ENCODE measurements around the gene C4BPA. TPM values are rescaled to one million over a fixed set of nuclear protein-coding genes. Genes with fewer than 3 reads are reported as not detected.

The C4BPA gene
- polyA plus RNA-seq, 1 of the 3 experiments (the other 2 are of a cell fraction), result not detected

DNA sequence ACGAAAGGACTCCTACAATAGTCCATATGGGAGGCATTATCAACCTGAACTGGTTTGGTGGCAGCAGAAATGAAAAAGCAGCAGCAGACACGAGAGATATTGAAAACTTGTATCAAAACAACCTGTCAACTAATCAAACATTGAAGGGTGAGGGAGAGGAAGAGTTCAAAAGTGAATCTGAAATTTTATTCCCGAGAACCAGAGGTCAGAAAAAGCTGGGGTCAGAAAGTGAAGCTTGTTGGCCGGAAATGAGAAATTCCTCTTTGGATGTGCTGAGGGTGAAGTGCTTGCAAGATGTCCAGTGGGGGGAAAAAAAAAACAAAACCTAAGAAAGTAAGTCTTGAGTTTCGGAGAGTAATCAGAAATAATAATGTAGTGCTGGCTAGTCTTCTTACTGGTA, 1.9 kb upstream of the C4BPA start:
- no peak overlapping the region for H2AFZ ChIP-seq (ENCODE audit: low read depth)
- no peak for TF ChIP-seq GABPA (IDR thresholded peaks at IDR 0.05; ENCODE audit: low read depth)
- TF ChIP-seq POLR2AphosphoS5 (IDR thresholded peaks at IDR 0.05; ENCODE audit: low read depth, low read length), result no peak
- TF ChIP-seq FOXM1 (IDR thresholded peaks at IDR 0.05; ENCODE audit: low read depth), result no peak
- TF ChIP-seq TAF1 (IDR thresholded peaks at IDR 0.05; ENCODE audit: borderline replicate concordance, low read depth, low read length), result no peak
- no peak for TF ChIP-seq JUND (IDR thresholded peaks at IDR 0.05)
- no peak for TF ChIP-seq RFX5 (IDR thresholded peaks at IDR 0.05; ENCODE audit: low read length)
- no peak for TF ChIP-seq TEAD4 (IDR thresholded peaks at IDR 0.05; ENCODE audit: borderline replicate concordance, insufficient read depth)
- TF ChIP-seq, protein P1, sequence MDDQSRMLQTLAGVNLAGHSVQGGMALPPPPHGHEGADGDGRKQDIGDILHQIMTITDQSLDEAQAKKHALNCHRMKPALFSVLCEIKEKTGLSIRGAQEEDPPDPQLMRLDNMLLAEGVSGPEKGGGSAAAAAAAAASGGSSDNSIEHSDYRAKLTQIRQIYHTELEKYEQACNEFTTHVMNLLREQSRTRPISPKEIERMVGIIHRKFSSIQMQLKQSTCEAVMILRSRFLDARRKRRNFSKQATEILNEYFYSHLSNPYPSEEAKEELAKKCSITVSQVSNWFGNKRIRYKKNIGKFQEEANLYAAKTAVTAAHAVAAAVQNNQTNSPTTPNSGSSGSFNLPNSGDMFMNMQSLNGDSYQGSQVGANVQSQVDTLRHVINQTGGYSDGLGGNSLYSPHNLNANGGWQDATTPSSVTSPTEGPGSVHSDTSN (IDR thresholded peaks at IDR 0.05), result no peak
- no peak for TF ChIP-seq IRF3 (IDR thresholded peaks at IDR 0.05; ENCODE audit: low read depth, low read length)
- no peak for TF ChIP-seq SMC3 (IDR thresholded peaks at IDR 0.05; ENCODE audit: low read depth, low read length)
- no peak for TF ChIP-seq MEF2A (IDR thresholded peaks at IDR 0.05; ENCODE audit: borderline replicate concordance, low read depth)
- TF ChIP-seq, protein P2, sequence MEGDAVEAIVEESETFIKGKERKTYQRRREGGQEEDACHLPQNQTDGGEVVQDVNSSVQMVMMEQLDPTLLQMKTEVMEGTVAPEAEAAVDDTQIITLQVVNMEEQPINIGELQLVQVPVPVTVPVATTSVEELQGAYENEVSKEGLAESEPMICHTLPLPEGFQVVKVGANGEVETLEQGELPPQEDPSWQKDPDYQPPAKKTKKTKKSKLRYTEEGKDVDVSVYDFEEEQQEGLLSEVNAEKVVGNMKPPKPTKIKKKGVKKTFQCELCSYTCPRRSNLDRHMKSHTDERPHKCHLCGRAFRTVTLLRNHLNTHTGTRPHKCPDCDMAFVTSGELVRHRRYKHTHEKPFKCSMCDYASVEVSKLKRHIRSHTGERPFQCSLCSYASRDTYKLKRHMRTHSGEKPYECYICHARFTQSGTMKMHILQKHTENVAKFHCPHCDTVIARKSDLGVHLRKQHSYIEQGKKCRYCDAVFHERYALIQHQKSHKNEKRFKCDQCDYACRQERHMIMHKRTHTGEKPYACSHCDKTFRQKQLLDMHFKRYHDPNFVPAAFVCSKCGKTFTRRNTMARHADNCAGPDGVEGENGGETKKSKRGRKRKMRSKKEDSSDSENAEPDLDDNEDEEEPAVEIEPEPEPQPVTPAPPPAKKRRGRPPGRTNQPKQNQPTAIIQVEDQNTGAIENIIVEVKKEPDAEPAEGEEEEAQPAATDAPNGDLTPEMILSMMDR (IDR thresholded peaks at IDR 0.05), result no peak
- H3K27ac ChIP-seq (ENCODE audit: low read depth in 2 of 2, low read length in 1 of 2), result no peak overlapping the region
- H3K4me3 ChIP-seq (ENCODE audit: low read depth in 2 of 2, low read length in 1 of 2), result no peak overlapping the region
- no peaks in the 10 kb centered on the region for H3K9me2 ChIP-seq
- no peak overlapping the region for H3K4me2 ChIP-seq
- no peaks in the 10 kb centered on the region for H3F3A ChIP-seq (replicated peaks; ENCODE audit: insufficient read depth)
- ChIA-PET POLR2A (no interaction called here), CTCF (no interaction called here)
- H4K20me1 ChIP-seq (ENCODE audit: insufficient read depth), result no peaks in the 10 kb centered on the region
- DNase-seq, result no peak
- 6% methylated on average over 5 of the region's 5 CpGs for WGBS (ENCODE audit: low lambda C conversion rate)
- no peaks in the 10 kb centered on the region for H3K36me3 ChIP-seq (replicated peaks in 1 of 2; ENCODE audit: control insufficient read depth in 1 of 2, insufficient read depth in 2 of 2, low read length in 1 of 2)
- no peak overlapping the region for H3K9ac ChIP-seq
- no peaks in the 10 kb centered on the region for H3K79me2 ChIP-seq (ENCODE audit: insufficient read depth)
- peaks cover 42% of the 10 kb centered on the region for H3K27me3 ChIP-seq (ENCODE audit: insufficient read depth)
- no peaks in the 10 kb centered on the region; the same call in 1 of the 2 replicates for H3K9me3 ChIP-seq
- no peaks in the 10 kb centered on the region for H3K4me1 ChIP-seq (ENCODE audit: control insufficient read depth in 1 of 2, insufficient read depth in 2 of 2, low read depth in 1 of 2, low read length in 1 of 2)

GRCh38 chr1:207102659-207103058, 1.4 kb upstream of the C4BPA start:
- H3K27me3 ChIP-seq (ENCODE audit: insufficient read depth), result peaks cover 46% of the 10 kb centered on the region
- no peaks in the 10 kb centered on the region for H3K36me3 ChIP-seq (replicated peaks in 1 of 2; ENCODE audit: control insufficient read depth in 1 of 2, insufficient read depth in 2 of 2, low read length in 1 of 2)
- H3K4me3 ChIP-seq (ENCODE audit: low read depth in 2 of 2, low read length in 1 of 2), result no peak overlapping the region
- no peak overlapping the region for H3K4me2 ChIP-seq
- TF ChIP-seq TEAD4 (IDR thresholded peaks at IDR 0.05; ENCODE audit: borderline replicate concordance, insufficient read depth) (no peak), IRF3 (IDR thresholded peaks at IDR 0.05; ENCODE audit: low read depth, low read length) (no peak), RXRA (IDR thresholded peaks at IDR 0.05; ENCODE audit: borderline replicate concordance, low read depth) (no peak), NFIC (IDR thresholded peaks at IDR 0.05; ENCODE audit: borderline replicate concordance) (no peak), RAD21 (IDR thresholded peaks at IDR 0.05; ENCODE audit: low read length) (no peak), GATA2 (CRISPR knock-in tag; IDR thresholded peaks at IDR 0.05) (no peak)
- TF ChIP-seq, protein P3, sequence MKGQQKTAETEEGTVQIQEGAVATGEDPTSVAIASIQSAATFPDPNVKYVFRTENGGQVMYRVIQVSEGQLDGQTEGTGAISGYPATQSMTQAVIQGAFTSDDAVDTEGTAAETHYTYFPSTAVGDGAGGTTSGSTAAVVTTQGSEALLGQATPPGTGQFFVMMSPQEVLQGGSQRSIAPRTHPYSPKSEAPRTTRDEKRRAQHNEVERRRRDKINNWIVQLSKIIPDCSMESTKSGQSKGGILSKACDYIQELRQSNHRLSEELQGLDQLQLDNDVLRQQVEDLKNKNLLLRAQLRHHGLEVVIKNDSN (IDR thresholded peaks at IDR 0.05; ENCODE audit: borderline replicate concordance, low read depth), result no peak
- DNase-seq, result no peak
- no peak overlapping the region for H3K27ac ChIP-seq (ENCODE audit: low read depth in 2 of 2, low read length in 1 of 2)
- WGBS (ENCODE audit: low lambda C conversion rate), result 11% methylated on average over 1 of the region's 1 CpG
- POLR2A ChIA-PET, result no interaction called here
- no peaks in the 10 kb centered on the region; the same call in 1 of the 2 replicates for H3K9me3 ChIP-seq
- CTCF ChIA-PET, result no interaction called here
- H3K9ac ChIP-seq, result no peak overlapping the region
- no peaks in the 10 kb centered on the region for H3K9me2 ChIP-seq
- no peaks in the 10 kb centered on the region for H3K4me1 ChIP-seq (ENCODE audit: control insufficient read depth in 1 of 2, insufficient read depth in 2 of 2, low read depth in 1 of 2, low read length in 1 of 2)
- no peaks in the 10 kb centered on the region for H4K20me1 ChIP-seq (ENCODE audit: insufficient read depth)
- no peaks in the 10 kb centered on the region for H3K79me2 ChIP-seq (ENCODE audit: insufficient read depth)
- no peak overlapping the region for H2AFZ ChIP-seq (ENCODE audit: low read depth)
- H3F3A ChIP-seq (replicated peaks; ENCODE audit: insufficient read depth), result no peaks in the 10 kb centered on the region
